ENCODE results near the gene RARB.

DNA sequence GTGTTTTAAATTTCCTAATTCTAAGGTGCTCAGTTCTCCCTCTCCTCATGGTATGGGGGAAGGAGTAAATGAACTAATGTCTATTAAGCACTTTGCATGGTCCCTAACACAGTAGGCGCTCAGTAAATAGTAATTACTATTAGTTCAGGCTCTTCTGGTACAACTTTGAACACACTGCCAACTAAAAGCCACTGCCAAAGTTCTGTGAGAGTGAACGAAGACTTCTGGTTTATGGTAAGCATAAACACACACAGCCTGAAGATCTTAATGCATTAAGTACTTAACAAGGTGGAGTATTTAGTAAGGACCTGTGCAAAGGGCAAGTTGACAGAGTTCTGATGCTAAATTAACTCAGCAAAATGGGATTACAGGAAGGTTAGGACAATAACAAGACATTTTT, 24.7 kb downstream of the RARB start:
- no peak for TF ChIP-seq EZH2 (IDR thresholded peaks at IDR 0.05; ENCODE audit: borderline replicate concordance, low read depth, low read length, poor library complexity, severe bottlenecking)
- TF ChIP-seq, protein P1, sequence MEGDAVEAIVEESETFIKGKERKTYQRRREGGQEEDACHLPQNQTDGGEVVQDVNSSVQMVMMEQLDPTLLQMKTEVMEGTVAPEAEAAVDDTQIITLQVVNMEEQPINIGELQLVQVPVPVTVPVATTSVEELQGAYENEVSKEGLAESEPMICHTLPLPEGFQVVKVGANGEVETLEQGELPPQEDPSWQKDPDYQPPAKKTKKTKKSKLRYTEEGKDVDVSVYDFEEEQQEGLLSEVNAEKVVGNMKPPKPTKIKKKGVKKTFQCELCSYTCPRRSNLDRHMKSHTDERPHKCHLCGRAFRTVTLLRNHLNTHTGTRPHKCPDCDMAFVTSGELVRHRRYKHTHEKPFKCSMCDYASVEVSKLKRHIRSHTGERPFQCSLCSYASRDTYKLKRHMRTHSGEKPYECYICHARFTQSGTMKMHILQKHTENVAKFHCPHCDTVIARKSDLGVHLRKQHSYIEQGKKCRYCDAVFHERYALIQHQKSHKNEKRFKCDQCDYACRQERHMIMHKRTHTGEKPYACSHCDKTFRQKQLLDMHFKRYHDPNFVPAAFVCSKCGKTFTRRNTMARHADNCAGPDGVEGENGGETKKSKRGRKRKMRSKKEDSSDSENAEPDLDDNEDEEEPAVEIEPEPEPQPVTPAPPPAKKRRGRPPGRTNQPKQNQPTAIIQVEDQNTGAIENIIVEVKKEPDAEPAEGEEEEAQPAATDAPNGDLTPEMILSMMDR (conservative IDR thresholded peaks at IDR 0.05; ENCODE audit: low read depth, low read length), result no peak
